HEK293 (cell line): ENCODE measurements around the gene PHF14.

Source experiments
- CTCF ChIA-PET: fragments of 350-600 bp; formaldehyde crosslinking; extraction: SDS; loops from one replicate; lab custom pipeline; 2021; ENCODE audit warnings: antibody characterized with exemption; lab: Yijun Ruan, JAX
- POLR2A ChIA-PET: fragments of 300-600 bp; formaldehyde crosslinking; extraction: SDS; loops from one replicate; lab custom pipeline; 2020; ENCODE audit warnings: antibody characterized with exemption, inconsistent platforms; lab: Yijun Ruan, JAX
- H3K27ac ChIP-seq: fragments of 200-500 bp; sonication (Bioruptor generic); 2 replicates; pipeline ENCODE4 v1.5.1; 2014; ENCODE audit warnings: low read depth, low read length, control low read depth, inconsistent platforms; ENCODE audit errors: extremely low read depth
- H3K36me3 ChIP-seq, 2 experiments: fragments of 200-500 bp in 1 of 2; sonication (Bioruptor generic) in 1 of 2; 1 replicate in 1 of 2; 2 replicates in 1 of 2; pipeline ENCODE4 v1.5.1; 2014 to 2017; ENCODE audit warnings: inconsistent platforms in 2 of 2, low read length in 2 of 2; ENCODE audit not compliant: control insufficient read depth in 2 of 2, insufficient read depth in 1 of 2
- H3K4me1 ChIP-seq: fragments of 200-500 bp; sonication (Bioruptor generic); 2 replicates; pipeline ENCODE4 v1.5.1; 2014; ENCODE audit warnings: mild to moderate bottlenecking, low read length, inconsistent platforms; ENCODE audit not compliant: control insufficient read depth, insufficient read depth
- H3K4me3 ChIP-seq: 2 replicates; pipeline ENCODE4 v1.5.1; 2011; ENCODE audit warnings: low read depth, mild to moderate bottlenecking, control low read depth, low read length, moderate library complexity
- H3K9me3 ChIP-seq: fragments of 200-500 bp; sonication (Bioruptor generic); 2 replicates; pipeline ENCODE4 v1.5.1; 2014; ENCODE audit warnings: low read depth, low read length, inconsistent platforms; ENCODE audit not compliant: control insufficient read depth, insufficient read depth
- BCL6B ChIP-seq: fragments of 450-650 bp; formaldehyde crosslinking; IDR thresholded peaks from 2 replicates; pipeline ENCODE4 v1.5.1; 2017; ENCODE audit warnings: missing biosample characterization, missing genetic modification characterization
- HOXA7 ChIP-seq: sonication (generic); formaldehyde crosslinking; IDR thresholded peaks from 2 replicates; pipeline ENCODE4 v1.8.1; 2022; ENCODE audit warnings: missing genetic modification reagents, borderline replicate concordance
- HOXC10 ChIP-seq: sonication (generic); formaldehyde crosslinking; IDR thresholded peaks from 2 replicates; pipeline ENCODE4 v1.8.1; 2023; ENCODE audit warnings: mild to moderate bottlenecking, missing genetic modification reagents
- IKZF3 ChIP-seq: fragments of 450-650 bp; IDR thresholded peaks from 2 replicates; pipeline ENCODE4 v1.5.0; 2018; ENCODE audit warnings: missing biosample characterization, mild to moderate bottlenecking, missing genetic modification characterization, moderate library complexity
- KLF10 ChIP-seq: fragments of 450-650 bp; IDR thresholded peaks from 2 replicates; pipeline ENCODE4 v1.5.1; 2018; ENCODE audit warnings: missing biosample characterization, mild to moderate bottlenecking, missing genetic modification characterization
- MZF1 ChIP-seq: fragments of 450-650 bp; formaldehyde crosslinking; IDR thresholded peaks from 2 replicates; pipeline ENCODE4 v1.5.1; 2017; ENCODE audit warnings: missing biosample characterization, missing genetic modification characterization, borderline replicate concordance
- SP3 ChIP-seq: fragments of 450-650 bp; formaldehyde crosslinking; IDR thresholded peaks from 2 replicates; pipeline ENCODE4 v1.5.1; 2016; ENCODE audit warnings: missing biosample characterization, missing genetic modification characterization
- ZBTB17 ChIP-seq: fragments of 450-650 bp; formaldehyde crosslinking; IDR thresholded peaks from 2 replicates; pipeline ENCODE4 v1.5.1; 2016; ENCODE audit warnings: missing biosample characterization, missing genetic modification characterization
- ZNF211 ChIP-seq: fragments of 450-650 bp; formaldehyde crosslinking; IDR thresholded peaks from 2 replicates; pipeline ENCODE4 v1.5.1; 2016; ENCODE audit warnings: low read depth, missing biosample characterization, missing genetic modification characterization
- ZNF335 ChIP-seq: fragments of 450-650 bp; formaldehyde crosslinking; conservative IDR thresholded peaks from 2 replicates; pipeline ENCODE4 v1.5.1; 2016; ENCODE audit warnings: missing biosample characterization, missing genetic modification characterization
- ZNF350 ChIP-seq: fragments of 450-650 bp; formaldehyde crosslinking; IDR thresholded peaks from 2 replicates; pipeline ENCODE4 v1.5.0; 2017; ENCODE audit warnings: missing biosample characterization, mild to moderate bottlenecking, missing genetic modification characterization
- ZNF394 ChIP-seq: fragments of 450-650 bp; formaldehyde crosslinking; IDR thresholded peaks from 2 replicates; pipeline ENCODE4 v1.5.1; 2016; ENCODE audit warnings: missing biosample characterization, missing genetic modification characterization, mild to moderate bottlenecking, moderate library complexity, borderline replicate concordance
- ZNF600 ChIP-seq: fragments of 450-650 bp; formaldehyde crosslinking; IDR thresholded peaks from 2 replicates; pipeline ENCODE4 v1.5.1; 2016; ENCODE audit warnings: missing biosample characterization, missing genetic modification characterization
- ZNF626 ChIP-seq: fragments of 450-650 bp; sonication (Bioruptor Pico); formaldehyde crosslinking; IDR thresholded peaks from 2 replicates; pipeline ENCODE4 v1.5.1; 2018; ENCODE audit warnings: missing biosample characterization, missing genetic modification characterization, inconsistent platforms
- ZNF629 ChIP-seq: fragments of 450-650 bp; formaldehyde crosslinking; IDR thresholded peaks from 2 replicates; pipeline ENCODE4 v1.5.1; 2017; ENCODE audit warnings: missing biosample characterization, missing genetic modification characterization
- ZNF664 ChIP-seq: fragments of 450-650 bp; formaldehyde crosslinking; IDR thresholded peaks from 2 replicates; pipeline ENCODE4 v1.5.1; 2016; ENCODE audit warnings: missing biosample characterization, missing genetic modification characterization
- ZNF776 ChIP-seq: fragments of 450-650 bp; formaldehyde crosslinking; IDR thresholded peaks from 2 replicates; pipeline ENCODE4 v1.5.0; 2017; ENCODE audit warnings: missing biosample characterization, missing genetic modification characterization, borderline replicate concordance
- ZNF785 ChIP-seq: fragments of 450-650 bp; formaldehyde crosslinking; IDR thresholded peaks from 2 replicates; pipeline ENCODE4 v1.5.1; 2016; ENCODE audit warnings: missing biosample characterization, missing genetic modification characterization
- ZSCAN5A ChIP-seq: fragments of 450-650 bp; formaldehyde crosslinking; IDR thresholded peaks from 2 replicates; pipeline ENCODE4 v1.5.1; 2016; ENCODE audit warnings: missing biosample characterization, missing genetic modification characterization
- ZXDB ChIP-seq: fragments of 450-650 bp; formaldehyde crosslinking; IDR thresholded peaks from 2 replicates; pipeline ENCODE4 v1.5.1; 2016; ENCODE audit warnings: missing biosample characterization, missing genetic modification characterization
- TF ChIP-seq, protein P1 (sequence below): fragments of 450-650 bp; formaldehyde crosslinking; IDR thresholded peaks from 2 replicates; pipeline ENCODE4 v1.5.1; 2016; ENCODE audit warnings: missing biosample characterization, missing genetic modification characterization

The PHF14 gene

GRCh38 chr7:11153694-11154093 lies 180.0 kb downstream of the PHF14 start:
- TF ChIP-seq ZNF629 (tag by site-specific recombination) (no peak), ZNF394 (no peak), ZNF350 (tag by site-specific recombination) (no peak), ZSCAN5A (tag by site-specific recombination) (no peak)
- TF ChIP-seq, protein P1, sequence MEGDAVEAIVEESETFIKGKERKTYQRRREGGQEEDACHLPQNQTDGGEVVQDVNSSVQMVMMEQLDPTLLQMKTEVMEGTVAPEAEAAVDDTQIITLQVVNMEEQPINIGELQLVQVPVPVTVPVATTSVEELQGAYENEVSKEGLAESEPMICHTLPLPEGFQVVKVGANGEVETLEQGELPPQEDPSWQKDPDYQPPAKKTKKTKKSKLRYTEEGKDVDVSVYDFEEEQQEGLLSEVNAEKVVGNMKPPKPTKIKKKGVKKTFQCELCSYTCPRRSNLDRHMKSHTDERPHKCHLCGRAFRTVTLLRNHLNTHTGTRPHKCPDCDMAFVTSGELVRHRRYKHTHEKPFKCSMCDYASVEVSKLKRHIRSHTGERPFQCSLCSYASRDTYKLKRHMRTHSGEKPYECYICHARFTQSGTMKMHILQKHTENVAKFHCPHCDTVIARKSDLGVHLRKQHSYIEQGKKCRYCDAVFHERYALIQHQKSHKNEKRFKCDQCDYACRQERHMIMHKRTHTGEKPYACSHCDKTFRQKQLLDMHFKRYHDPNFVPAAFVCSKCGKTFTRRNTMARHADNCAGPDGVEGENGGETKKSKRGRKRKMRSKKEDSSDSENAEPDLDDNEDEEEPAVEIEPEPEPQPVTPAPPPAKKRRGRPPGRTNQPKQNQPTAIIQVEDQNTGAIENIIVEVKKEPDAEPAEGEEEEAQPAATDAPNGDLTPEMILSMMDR (tag by site-specific recombination), result peak; percentile 13; the same call in 1 of the 2 replicates
- no peak overlapping the region for H3K4me3 ChIP-seq
- no peaks in the 10 kb centered on the region for H3K9me3 ChIP-seq
- no peak overlapping the region for H3K27ac ChIP-seq
- CTCF ChIA-PET, result no interaction called here
- POLR2A ChIA-PET, result no interaction called here
- H3K36me3 ChIP-seq, result no peaks in the 10 kb centered on the region
- no peaks in the 10 kb centered on the region for H3K4me1 ChIP-seq

GRCh38 chr7:11155883-11156282 lies 182.2 kb downstream of the PHF14 start:
- CTCF ChIA-PET, result no interaction called here
- Histone ChIP-seq H3K4me1 (no peaks in the 10 kb centered on the region), H3K36me3 (no peaks in the 10 kb centered on the region), H3K27ac (no peak overlapping the region), H3K4me3 (no peak overlapping the region), H3K9me3 (no peaks in the 10 kb centered on the region)
- POLR2A ChIA-PET, result no interaction called here
- TF ChIP-seq ZNF626 (tag by site-specific recombination), result no peak
- no peak for TF ChIP-seq ZNF776 (tag by site-specific recombination)
- TF ChIP-seq HOXA7, result no peak
- TF ChIP-seq SP3 (tag by site-specific recombination), result no peak
- no peak for TF ChIP-seq IKZF3 (tag by site-specific recombination)
- TF ChIP-seq ZNF785 (tag by site-specific recombination), result no peak
- TF ChIP-seq ZNF629 (tag by site-specific recombination), result no peak

DNA sequence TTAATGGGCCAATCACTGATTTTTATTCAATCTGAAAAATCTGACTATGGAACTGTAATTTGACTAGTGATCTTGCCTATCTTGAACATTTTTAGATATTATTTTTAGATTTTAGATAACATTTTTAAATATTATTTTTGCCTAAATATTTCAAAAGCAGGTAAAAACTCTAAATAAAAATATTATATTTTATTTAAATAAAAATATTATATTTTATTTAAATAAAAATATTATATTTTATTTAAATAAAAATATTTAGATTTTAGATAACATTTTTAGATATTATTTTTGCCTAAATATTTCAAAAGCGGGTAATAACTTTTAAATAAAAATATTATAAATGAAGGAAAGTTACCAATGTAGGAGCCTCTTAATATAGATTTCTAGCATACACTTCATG lies 187.8 kb downstream of the PHF14 start:
- Histone ChIP-seq H3K27ac (no peak overlapping the region), H3K4me3 (no peak overlapping the region), H3K36me3 (no peaks in the 10 kb centered on the region), H3K9me3 (no peaks in the 10 kb centered on the region), H3K4me1 (no peaks in the 10 kb centered on the region)
- ChIA-PET CTCF (no interaction called here), POLR2A (no interaction called here)
- no peak for TF ChIP-seq ZNF600 (tag by site-specific recombination)

- Histone ChIP-seq H3K4me1 (no peaks in the 10 kb centered on the region), H3K4me3 (no peak overlapping the region), H3K9me3 (no peaks in the 10 kb centered on the region), H3K36me3 (no peaks in the 10 kb centered on the region), H3K27ac (no peak overlapping the region)
- ChIA-PET POLR2A (no interaction called here), CTCF (no interaction called here)
- TF ChIP-seq KLF10, result no peak
- no peak for TF ChIP-seq ZBTB17 (tag by site-specific recombination)
- no peak for TF ChIP-seq ZNF211 (tag by site-specific recombination)
- no peak for TF ChIP-seq MZF1
- TF ChIP-seq ZNF664 (tag by site-specific recombination), result no peak
- no peak for TF ChIP-seq ZXDB (tag by site-specific recombination)
- TF ChIP-seq HOXC10 (CRISPR knock-in tag), result no peak
- no peak for TF ChIP-seq ZNF335 (tag by site-specific recombination)
- TF ChIP-seq BCL6B (tag by site-specific recombination), result no peak
These were observed 189.5 kb downstream of the PHF14 start for GRCh38 chr7:11163220-11163619.
